ENCODE data around the gene ENTPD1. TPM values are rescaled to one million over a fixed set of nuclear protein-coding genes. Genes with fewer than 3 reads are reported as not detected.
A peak's percentile ranks its signal among the peaks of the same experiment; 100 is the strongest.
"Not testable (repeated sequence)": the region's sequence is repeated elsewhere in the genome, so short reads cannot be mapped to it uniquely, and the experiment has no call there.

The ENTPD1 gene
- total RNA-seq, 1 donor from 2014 or later, result 7.5 TPM

GRCh38 chr10:95791425-95791979 lies 35.5 kb downstream of the ENTPD1 start:
- no peak for DNase-seq
- intact Hi-C loops (cut with micrococcal nuclease), result no loop called here
- ATAC-seq, result no peak

- intact Hi-C loops (cut with micrococcal nuclease), result no loop called here
- DNase-seq, result no peak
- ATAC-seq, result no peak
Measured at GRCh38 chr10:95792211-95792780, 36.3 kb downstream of the ENTPD1 start.

- DNase-seq, result no peak
- intact Hi-C loops (cut with micrococcal nuclease), result no loop called here
- peak; percentile 80 for ATAC-seq
Measured at GRCh38 chr10:95792874-95793285, 36.9 kb downstream of the ENTPD1 start.

- intact Hi-C loops (cut with micrococcal nuclease), result no loop called here
- ATAC-seq (peak; percentile 72), DNase-seq (no peak)
Measured at GRCh38 chr10:95793401-95794045, 37.6 kb downstream of the ENTPD1 start.

- intact Hi-C loops (cut with micrococcal nuclease), result no loop called here
- no peak for ATAC-seq
- no peak for DNase-seq
Measured at GRCh38 chr10:95794195-95794594, 38.2 kb downstream of the ENTPD1 start.

- intact Hi-C loops (cut with micrococcal nuclease), result no loop called here
- DNase-seq (no peak), ATAC-seq (no peak)
Measured at GRCh38 chr10:95795602-95796001, 39.6 kb downstream of the ENTPD1 start.

GRCh38 chr10:95796504-95796903 lies 40.5 kb downstream of the ENTPD1 start:
- intact Hi-C loops (cut with micrococcal nuclease), result no loop called here
- DNase-seq, result no peak
- no peak for ATAC-seq

- no peak for ATAC-seq
- no peak for DNase-seq
- intact Hi-C loops (cut with micrococcal nuclease), result no loop called here
Measured at GRCh38 chr10:95798096-95798855, 42.3 kb downstream of the ENTPD1 start.

- not testable (repeated sequence) for ATAC-seq, DNase-seq
Measured at GRCh38 chr10:95800286-95800685, 44.3 kb downstream of the ENTPD1 start.

GRCh38 chr10:95806687-95807380 lies 50.9 kb downstream of the ENTPD1 start:
- ATAC-seq; DNase-seq; intact Hi-C loops (cut with micrococcal nuclease): not testable (repeated sequence)

More at GRCh38 chr10:95800286-95800685, 44.3 kb downstream of the ENTPD1 start:
- intact Hi-C loops (cut with micrococcal nuclease), result not testable (repeated sequence)

- intact Hi-C loops (cut with micrococcal nuclease); ATAC-seq; DNase-seq: not testable (repeated sequence)
Measured at GRCh38 chr10:95808705-95809308, 52.8 kb downstream of the ENTPD1 start.

- ATAC-seq (no peak), DNase-seq (no peak)
- intact Hi-C loops (cut with micrococcal nuclease), result no loop called here
Measured at GRCh38 chr10:95809370-95810197, 53.6 kb downstream of the ENTPD1 start.

- no peak for ATAC-seq
- intact Hi-C loops (cut with micrococcal nuclease), result no loop called here
- no peak for DNase-seq
Measured at GRCh38 chr10:95810198-95810976, 54.4 kb downstream of the ENTPD1 start.

GRCh38 chr10:95813054-95813685 lies 57.2 kb downstream of the ENTPD1 start:
- ATAC-seq (no peak), DNase-seq (no peak)
- intact Hi-C loops (cut with micrococcal nuclease), result no loop called here

GRCh38 chr10:95814011-95814727 lies 58.2 kb downstream of the ENTPD1 start:
- ATAC-seq, result peak; percentile 63
- intact Hi-C loops (cut with micrococcal nuclease), result no loop called here
- DNase-seq, result no peak

- intact Hi-C loops (cut with micrococcal nuclease), result no loop called here
- no peak for ATAC-seq
- no peak for DNase-seq
Measured at GRCh38 chr10:95815133-95815532, 59.2 kb downstream of the ENTPD1 start.

Data from left ventricle myocardium superior (tissue), 1 donor.